SK-N-SH (cell line): ENCODE data around the gene MB21D2. TPM values are rescaled to one million over a fixed set of nuclear protein-coding genes. Genes with fewer than 3 reads are reported as not detected.

Source experiments
- CTCF ChIA-PET: fragments of 300-600, 350-600 bp; formaldehyde crosslinking; extraction: SDS; loops from one replicate; lab custom pipeline; 2021; lab: Yijun Ruan, JAX
- POLR2A ChIA-PET: fragments of 350-600 bp; sonication (Branson Sonifier 250); formaldehyde crosslinking; extraction: SDS; loops from one replicate; lab custom pipeline; 2020; ENCODE audit warnings: antibody characterized with exemption, inconsistent platforms; lab: Yijun Ruan, JAX
- DNase-seq: peaks from one replicate; pipeline ENCODE4 v3.0.0; 2012
- H2AFZ ChIP-seq: fragments of 200-600 bp; sonication (generic); 2 replicates; pipeline ENCODE4 v1.8.1; 2016; ENCODE audit warnings: antibody characterized with exemption, mild to moderate bottlenecking, low read depth
- H3F3A ChIP-seq: fragments of 200-600 bp; sonication (generic); replicated peaks from 2 replicates; pipeline ENCODE3; 2016; ENCODE audit warnings: antibody characterized with exemption, mild to moderate bottlenecking; ENCODE audit not compliant: insufficient read depth
- H3K27ac ChIP-seq, 2 experiments: fragments of 200-500 bp in 1 of 2; fragments of 200-600 bp in 1 of 2; sonication (Bioruptor generic) in 1 of 2; sonication (generic), shearing (Covaris generic) in 1 of 2; 2 replicates each; pipeline versions ENCODE4 v1.5.1 to v1.6.1; 2014 to 2016; ENCODE audit warnings: low read depth in 2 of 2, inconsistent platforms in 1 of 2, low read length in 1 of 2, mild to moderate bottlenecking in 1 of 2, mixed read lengths in 1 of 2
- H3K27me3 ChIP-seq: fragments of 200-600 bp; sonication (generic), shearing (Covaris generic); 2 replicates; pipeline ENCODE4 v1.6.1; 2016; ENCODE audit warnings: mixed run types; ENCODE audit not compliant: insufficient read depth
- H3K36me3 ChIP-seq, 2 experiments: fragments of 200-500 bp in 1 of 2; fragments of 200-600 bp in 1 of 2; sonication (Bioruptor generic) in 1 of 2; sonication (generic) in 1 of 2; replicated peaks in 1 of 2; 2 replicates each; pipeline versions ENCODE3 to v1.5.1; 2014 to 2016; ENCODE audit warnings: low read length in 1 of 2, mild to moderate bottlenecking in 1 of 2; ENCODE audit not compliant: insufficient read depth in 2 of 2, control insufficient read depth in 1 of 2
- H3K4me1 ChIP-seq, 2 experiments: fragments of 200-500 bp in 1 of 2; fragments of 200-600 bp in 1 of 2; sonication (Bioruptor generic) in 1 of 2; sonication (generic), shearing (Covaris generic) in 1 of 2; 2 replicates each; pipeline versions ENCODE4 v1.5.1 to v1.6.1; 2014 to 2016; ENCODE audit warnings: low read depth in 1 of 2, low read length in 1 of 2, mixed run types in 1 of 2; ENCODE audit not compliant: insufficient read depth in 2 of 2, control insufficient read depth in 1 of 2
- H3K4me2 ChIP-seq: fragments of 200-600 bp; sonication (generic), shearing (Covaris generic); 2 replicates; pipeline ENCODE4 v1.6.1; 2017; ENCODE audit warnings: mixed run types
- H3K4me3 ChIP-seq, 2 experiments: fragments of 200-500 bp in 1 of 2; fragments of 200-600 bp in 1 of 2; sonication (Bioruptor generic) in 1 of 2; sonication (generic), shearing (Covaris generic) in 1 of 2; 2 replicates each; pipeline versions ENCODE4 v1.5.1 to v1.8.1; 2014 to 2016; ENCODE audit warnings: low read depth in 2 of 2, inconsistent platforms in 1 of 2, low read length in 1 of 2, mild to moderate bottlenecking in 1 of 2, mixed read lengths in 1 of 2, moderate library complexity in 1 of 2
- H3K79me2 ChIP-seq: fragments of 200-600 bp; sonication (generic); 2 replicates; pipeline ENCODE4 v1.8.1; 2017; ENCODE audit warnings: mild to moderate bottlenecking; ENCODE audit not compliant: insufficient read depth
- H3K9ac ChIP-seq: fragments of 200-600 bp; sonication (generic); 2 replicates; pipeline ENCODE4 v1.6.1; 2017; ENCODE audit warnings: mixed run types
- H3K9me2 ChIP-seq: fragments of 200-600 bp; sonication (generic); 2 replicates; pipeline ENCODE4 v1.6.1; 2017; ENCODE audit warnings: mixed run types
- H3K9me3 ChIP-seq: fragments of 200-600 bp; sonication (generic); 2 replicates; pipeline ENCODE4 v1.6.1; 2017; ENCODE audit warnings: mixed run types, mild to moderate bottlenecking, moderate library complexity
- H4K20me1 ChIP-seq: fragments of 200-600 bp; sonication (generic); 2 replicates; pipeline ENCODE4 v1.6.1; 2017; ENCODE audit warnings: mild to moderate bottlenecking, mixed run types; ENCODE audit not compliant: insufficient read depth
- CHD2 ChIP-seq: fragments of 150-350 bp; IDR thresholded peaks from 2 replicates; pipeline ENCODE4 v1.6.1; 2018; ENCODE audit warnings: low read length; ENCODE audit not compliant: partially characterized antibody
- ELF1 ChIP-seq: IDR thresholded peaks from 2 replicates; pipeline ENCODE4 v1.4.0; 2012
- EP300 ChIP-seq, 2 experiments: IDR thresholded peaks; 2 replicates each; pipeline versions ENCODE4 v1.4.0 to v1.6.1; 2012; ENCODE audit warnings: borderline replicate concordance in 1 of 2, low read depth in 1 of 2, low read length in 1 of 2
- EZH2phosphoT487 ChIP-seq: fragments of 200-600 bp; sonication (generic); IDR thresholded peaks from 2 replicates; pipeline ENCODE4 v1.6.1; 2017; ENCODE audit warnings: low read depth, mixed run types, mild to moderate bottlenecking, antibody characterized with exemption, moderate library complexity, borderline replicate concordance
- FOXM1 ChIP-seq: IDR thresholded peaks from 2 replicates; pipeline ENCODE4 v1.4.0; 2012; ENCODE audit warnings: low read depth, mild to moderate bottlenecking
- GABPA ChIP-seq: IDR thresholded peaks from 2 replicates; pipeline ENCODE4 v1.4.0; 2012; ENCODE audit warnings: low read depth, mild to moderate bottlenecking
- MXI1 ChIP-seq: IDR thresholded peaks from 2 replicates; pipeline ENCODE4 v1.6.1; 2012; ENCODE audit warnings: mild to moderate bottlenecking, low read depth, low read length, improper control_type of control experiment
- NFIC ChIP-seq: IDR thresholded peaks from 2 replicates; pipeline ENCODE4 v1.4.0; 2012; ENCODE audit warnings: borderline replicate concordance
- NRF1 ChIP-seq: IDR thresholded peaks from 2 replicates; pipeline ENCODE4 v1.6.1; 2012; ENCODE audit warnings: low read depth, mild to moderate bottlenecking, low read length
- RAD21 ChIP-seq: IDR thresholded peaks from 2 replicates; pipeline ENCODE4 v1.6.1; 2012; ENCODE audit warnings: mild to moderate bottlenecking, low read length
- RCOR1 ChIP-seq: fragments of 150-350 bp; IDR thresholded peaks from 2 replicates; pipeline ENCODE4 v1.6.1; 2017; ENCODE audit warnings: antibody characterized with exemption, low read length
- SMC3 ChIP-seq: IDR thresholded peaks from 2 replicates; pipeline ENCODE4 v1.6.1; 2012; ENCODE audit warnings: low read depth, low read length, improper control_type of control experiment
- TCF12 ChIP-seq: IDR thresholded peaks from 2 replicates; pipeline ENCODE4 v1.4.0; 2012
- YY1 ChIP-seq: IDR thresholded peaks from 2 replicates; pipeline ENCODE4 v1.4.0; 2012; ENCODE audit warnings: low read depth, mild to moderate bottlenecking
- WGBS: methylation state at CpG from one replicate; pipeline ENCODE4 v1.1.6; 2017; ENCODE audit warnings: low lambda C conversion rate; 5-methylcytosine and 5-hydroxymethylcytosine counted together
- polyA plus RNA-seq, 3 experiments: library from polyadenylated mRNA; depleted of rRNA; stranded (reverse); fragments of >200 nt; gene quantifications; 2 replicates each; pipeline ENCODE4 v1.2.3, GENCODE V29; 2012
- TF ChIP-seq, protein P1 (sequence below): fragments of 200-600 bp; sonication (generic); IDR thresholded peaks from 2 replicates; pipeline ENCODE4 v1.6.1; 2017; ENCODE audit warnings: antibody characterized with exemption, mild to moderate bottlenecking, moderate library complexity
- TF ChIP-seq, protein P2 (sequence below): IDR thresholded peaks from 2 replicates; pipeline ENCODE4 v1.4.0; 2012; ENCODE audit warnings: low read depth
- TF ChIP-seq, protein P3 (sequence below): fragments of 150-350 bp; IDR thresholded peaks from 2 replicates; pipeline ENCODE4 v1.6.1; 2017; ENCODE audit warnings: antibody characterized with exemption, low read length, low read depth, borderline replicate concordance
- TF ChIP-seq, protein P4 (sequence below): IDR thresholded peaks from 2 replicates; pipeline ENCODE4; 2012
- TF ChIP-seq, protein P5 (sequence below): IDR thresholded peaks from 2 replicates; pipeline ENCODE4 v1.4.0; 2012; ENCODE audit warnings: low read depth, borderline replicate concordance

MB21D2 gene
- polyA plus RNA-seq, 1 of the 3 experiments (the other 2 are of a cell fraction) = 12.7 TPM

DNA sequence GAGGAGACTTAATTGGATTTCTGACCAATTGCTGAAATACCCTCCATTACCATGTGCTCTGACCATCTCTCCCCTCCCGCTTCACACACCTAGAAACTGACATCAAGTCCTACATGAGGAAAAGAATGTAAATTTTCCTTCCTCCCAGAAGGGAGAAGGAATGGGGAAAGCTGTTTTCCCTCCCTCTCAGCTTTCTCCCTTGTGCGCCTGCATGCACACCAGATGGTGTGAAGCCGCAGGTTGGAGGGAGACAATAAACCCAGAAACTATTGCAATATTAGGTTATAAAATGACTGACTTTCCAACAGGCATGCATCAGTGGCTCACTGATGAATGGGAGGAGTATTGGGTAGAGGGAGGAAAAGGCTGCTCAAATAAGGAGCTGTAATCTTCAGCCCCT, 50.9 kb downstream of the MB21D2 start:
- H3K9me2 ChIP-seq = no peaks in the 10 kb centered on the region
- ChIA-PET POLR2A (no interaction called here), CTCF (no interaction called here)

More for the DNA sequence above, 50.9 kb downstream of the MB21D2 start:
- H3K36me3 ChIP-seq = no peaks in the 10 kb centered on the region
- H2AFZ ChIP-seq = no peak overlapping the region
- peaks cover 4% of the 10 kb centered on the region; the same call in 1 of the 2 replicates for H4K20me1 ChIP-seq
- no peak for DNase-seq
- no peaks in the 10 kb centered on the region for H3K27me3 ChIP-seq
- H3F3A ChIP-seq = peaks cover 4% of the 10 kb centered on the region
- 97% methylated on average over 3 of the region's 3 CpGs for WGBS
- H3K9ac ChIP-seq = no peak overlapping the region
- no peaks in the 10 kb centered on the region for H3K9me3 ChIP-seq
- H3K27ac ChIP-seq = no peak overlapping the region
- H3K4me2 ChIP-seq = no peak overlapping the region
- H3K4me3 ChIP-seq = no peak overlapping the region
- TF ChIP-seq MXI1 (no peak), TCF12 (no peak), EP300 (IDR thresholded peaks at IDR 0.05; ENCODE audit: borderline replicate concordance in 1 of 2, low read depth in 1 of 2, low read length in 1 of 2) (no peak), RCOR1 (no peak), GABPA (no peak), CHD2 (no peak), SMC3 (no peak), RAD21 (no peak), ELF1 (no peak), EZH2phosphoT487 (no peak), NRF1 (no peak), YY1 (no peak), FOXM1 (no peak), NFIC (no peak)
- TF ChIP-seq, protein P1, sequence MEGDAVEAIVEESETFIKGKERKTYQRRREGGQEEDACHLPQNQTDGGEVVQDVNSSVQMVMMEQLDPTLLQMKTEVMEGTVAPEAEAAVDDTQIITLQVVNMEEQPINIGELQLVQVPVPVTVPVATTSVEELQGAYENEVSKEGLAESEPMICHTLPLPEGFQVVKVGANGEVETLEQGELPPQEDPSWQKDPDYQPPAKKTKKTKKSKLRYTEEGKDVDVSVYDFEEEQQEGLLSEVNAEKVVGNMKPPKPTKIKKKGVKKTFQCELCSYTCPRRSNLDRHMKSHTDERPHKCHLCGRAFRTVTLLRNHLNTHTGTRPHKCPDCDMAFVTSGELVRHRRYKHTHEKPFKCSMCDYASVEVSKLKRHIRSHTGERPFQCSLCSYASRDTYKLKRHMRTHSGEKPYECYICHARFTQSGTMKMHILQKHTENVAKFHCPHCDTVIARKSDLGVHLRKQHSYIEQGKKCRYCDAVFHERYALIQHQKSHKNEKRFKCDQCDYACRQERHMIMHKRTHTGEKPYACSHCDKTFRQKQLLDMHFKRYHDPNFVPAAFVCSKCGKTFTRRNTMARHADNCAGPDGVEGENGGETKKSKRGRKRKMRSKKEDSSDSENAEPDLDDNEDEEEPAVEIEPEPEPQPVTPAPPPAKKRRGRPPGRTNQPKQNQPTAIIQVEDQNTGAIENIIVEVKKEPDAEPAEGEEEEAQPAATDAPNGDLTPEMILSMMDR = no peak
- TF ChIP-seq, protein P2, sequence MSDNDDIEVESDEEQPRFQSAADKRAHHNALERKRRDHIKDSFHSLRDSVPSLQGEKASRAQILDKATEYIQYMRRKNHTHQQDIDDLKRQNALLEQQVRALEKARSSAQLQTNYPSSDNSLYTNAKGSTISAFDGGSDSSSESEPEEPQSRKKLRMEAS = no peak
- TF ChIP-seq, protein P3, sequence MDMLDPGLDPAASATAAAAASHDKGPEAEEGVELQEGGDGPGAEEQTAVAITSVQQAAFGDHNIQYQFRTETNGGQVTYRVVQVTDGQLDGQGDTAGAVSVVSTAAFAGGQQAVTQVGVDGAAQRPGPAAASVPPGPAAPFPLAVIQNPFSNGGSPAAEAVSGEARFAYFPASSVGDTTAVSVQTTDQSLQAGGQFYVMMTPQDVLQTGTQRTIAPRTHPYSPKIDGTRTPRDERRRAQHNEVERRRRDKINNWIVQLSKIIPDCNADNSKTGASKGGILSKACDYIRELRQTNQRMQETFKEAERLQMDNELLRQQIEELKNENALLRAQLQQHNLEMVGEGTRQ = no peak
- TF ChIP-seq, protein P4, sequence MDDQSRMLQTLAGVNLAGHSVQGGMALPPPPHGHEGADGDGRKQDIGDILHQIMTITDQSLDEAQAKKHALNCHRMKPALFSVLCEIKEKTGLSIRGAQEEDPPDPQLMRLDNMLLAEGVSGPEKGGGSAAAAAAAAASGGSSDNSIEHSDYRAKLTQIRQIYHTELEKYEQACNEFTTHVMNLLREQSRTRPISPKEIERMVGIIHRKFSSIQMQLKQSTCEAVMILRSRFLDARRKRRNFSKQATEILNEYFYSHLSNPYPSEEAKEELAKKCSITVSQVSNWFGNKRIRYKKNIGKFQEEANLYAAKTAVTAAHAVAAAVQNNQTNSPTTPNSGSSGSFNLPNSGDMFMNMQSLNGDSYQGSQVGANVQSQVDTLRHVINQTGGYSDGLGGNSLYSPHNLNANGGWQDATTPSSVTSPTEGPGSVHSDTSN = no peak
- TF ChIP-seq, protein P5, sequence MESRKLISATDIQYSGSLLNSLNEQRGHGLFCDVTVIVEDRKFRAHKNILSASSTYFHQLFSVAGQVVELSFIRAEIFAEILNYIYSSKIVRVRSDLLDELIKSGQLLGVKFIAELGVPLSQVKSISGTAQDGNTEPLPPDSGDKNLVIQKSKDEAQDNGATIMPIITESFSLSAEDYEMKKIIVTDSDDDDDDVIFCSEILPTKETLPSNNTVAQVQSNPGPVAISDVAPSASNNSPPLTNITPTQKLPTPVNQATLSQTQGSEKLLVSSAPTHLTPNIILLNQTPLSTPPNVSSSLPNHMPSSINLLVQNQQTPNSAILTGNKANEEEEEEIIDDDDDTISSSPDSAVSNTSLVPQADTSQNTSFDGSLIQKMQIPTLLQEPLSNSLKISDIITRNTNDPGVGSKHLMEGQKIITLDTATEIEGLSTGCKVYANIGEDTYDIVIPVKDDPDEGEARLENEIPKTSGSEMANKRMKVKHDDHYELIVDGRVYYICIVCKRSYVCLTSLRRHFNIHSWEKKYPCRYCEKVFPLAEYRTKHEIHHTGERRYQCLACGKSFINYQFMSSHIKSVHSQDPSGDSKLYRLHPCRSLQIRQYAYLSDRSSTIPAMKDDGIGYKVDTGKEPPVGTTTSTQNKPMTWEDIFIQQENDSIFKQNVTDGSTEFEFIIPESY = no peak
- TF ChIP-seq, all 33 proteins: peak for 0
- peaks cover 83% of the 10 kb centered on the region; the same call in 1 of the 2 replicates for H3K79me2 ChIP-seq
- peaks cover 0 to 9% of the 10 kb centered on the region in 2 experiments; a peak in 2 of 4 replicates for H3K4me1 ChIP-seq
